GM18526 (cell line): ENCODE measurements around the gene EFEMP1.

ENCODE experiments used
- POLR2A ChIP-seq: IDR thresholded peaks from 3 replicates; pipeline ENCODE4 v1.6.1; 2011; ENCODE audit not compliant: insufficient read length; ENCODE audit errors: extremely low read depth

EFEMP1 gene

DNA sequence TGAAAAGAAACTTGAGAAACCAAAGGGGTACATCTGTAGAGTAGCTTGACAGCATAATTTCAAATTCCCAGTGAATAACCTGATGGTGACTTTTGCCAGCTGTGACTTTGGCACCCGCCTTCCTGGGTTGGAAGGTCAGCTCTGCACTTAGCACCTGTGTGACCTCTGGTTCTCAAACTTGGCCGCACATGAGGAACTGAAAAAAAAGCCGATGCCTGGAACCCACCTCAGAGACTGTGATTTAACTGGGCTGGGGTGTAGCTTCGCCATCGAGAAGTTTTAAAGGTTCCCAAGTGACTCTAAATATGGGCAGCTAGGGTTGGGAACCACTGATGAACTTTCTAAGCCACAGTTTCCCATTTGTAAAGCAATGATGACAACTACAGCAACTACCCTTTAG, 6.5 kb downstream of the EFEMP1 start:
- no peak for TF ChIP-seq POLR2A

DNA sequence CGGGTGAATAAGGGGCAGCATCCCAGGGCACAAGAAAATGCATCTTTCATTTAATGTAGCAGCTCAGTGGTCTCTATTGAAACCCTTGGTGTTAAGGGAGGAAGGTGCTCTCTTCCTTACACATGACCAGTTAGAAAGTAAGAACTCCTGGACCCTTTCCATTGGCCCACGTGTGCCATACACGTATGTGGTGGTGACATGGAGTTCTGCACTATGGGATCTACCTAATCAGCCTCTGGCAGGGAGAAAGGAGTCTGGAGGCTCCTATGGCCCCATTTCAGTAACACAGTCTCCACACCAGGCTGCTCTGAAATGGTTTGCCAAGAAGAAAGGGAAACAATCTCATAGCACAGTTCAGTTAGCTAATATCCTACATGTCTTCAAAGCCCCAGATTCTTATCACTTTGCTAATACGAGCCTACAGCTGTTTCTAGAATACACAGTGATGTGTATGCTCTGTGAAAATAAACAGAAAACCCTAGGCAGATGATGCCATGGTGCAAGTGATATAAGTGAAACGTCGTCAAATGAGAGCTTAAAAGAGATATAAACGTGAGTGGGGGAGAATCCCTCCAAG, 7.0 kb downstream of the EFEMP1 start:
- no peak for TF ChIP-seq POLR2A

DNA sequence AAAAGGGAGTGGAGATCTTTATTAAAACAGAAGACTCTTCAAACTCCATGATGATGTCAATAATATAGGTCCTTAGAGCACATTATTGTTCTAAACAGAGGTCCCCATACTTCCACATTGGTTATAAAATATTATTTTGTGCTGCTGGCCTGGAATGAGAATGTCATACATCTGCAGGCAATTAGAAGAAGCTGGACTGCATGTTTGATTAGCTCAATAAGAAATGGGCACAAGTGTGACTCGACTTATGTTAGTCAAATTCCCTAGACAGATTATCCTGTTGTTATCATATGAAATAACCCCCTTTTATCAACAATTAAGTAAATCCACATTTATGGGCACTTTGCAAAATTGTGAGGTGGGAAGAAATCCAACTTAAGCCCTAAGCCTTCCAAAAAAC, 8.8 kb downstream of the EFEMP1 start:
- TF ChIP-seq POLR2A: no peak

DNA sequence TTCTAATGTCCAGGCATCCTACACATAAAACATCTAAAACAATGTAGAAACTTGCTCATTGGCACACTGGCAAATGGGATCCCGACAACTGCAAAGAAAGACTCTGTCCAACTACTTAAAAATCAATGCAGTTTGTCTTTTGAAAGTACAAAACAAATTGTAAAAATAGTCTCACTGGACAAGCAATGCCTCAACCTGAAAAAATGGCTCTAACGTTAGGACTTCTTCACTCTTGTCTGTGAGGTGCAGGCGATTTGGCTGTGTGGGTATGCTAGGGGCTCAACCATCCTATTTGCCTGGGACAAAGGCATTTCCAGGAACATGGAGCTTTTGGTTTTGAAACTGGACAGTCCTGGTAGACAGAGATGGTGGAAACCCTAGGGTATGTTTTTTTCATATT, 10.7 kb downstream of the EFEMP1 start:
- no peak for TF ChIP-seq POLR2A

DNA sequence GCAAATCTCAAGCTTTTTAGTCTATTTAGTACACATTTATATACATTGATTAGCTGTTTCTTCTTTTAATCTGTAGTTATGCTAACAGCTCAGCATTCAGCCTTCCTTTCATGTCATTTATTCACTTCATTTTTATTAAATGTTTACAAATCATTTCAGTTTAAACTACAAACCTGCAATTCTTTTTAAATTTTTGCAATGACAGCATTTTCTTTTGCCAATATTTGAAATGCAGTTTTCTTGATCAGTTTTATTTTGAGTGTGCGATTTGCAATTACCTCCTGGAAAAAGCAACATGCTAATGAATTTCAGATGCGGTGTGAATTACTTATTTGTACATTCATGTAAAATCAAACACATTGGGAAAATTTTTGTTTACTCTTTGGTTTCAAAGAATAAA, 13.5 kb downstream of the EFEMP1 start:
- TF ChIP-seq POLR2A: no peak

DNA sequence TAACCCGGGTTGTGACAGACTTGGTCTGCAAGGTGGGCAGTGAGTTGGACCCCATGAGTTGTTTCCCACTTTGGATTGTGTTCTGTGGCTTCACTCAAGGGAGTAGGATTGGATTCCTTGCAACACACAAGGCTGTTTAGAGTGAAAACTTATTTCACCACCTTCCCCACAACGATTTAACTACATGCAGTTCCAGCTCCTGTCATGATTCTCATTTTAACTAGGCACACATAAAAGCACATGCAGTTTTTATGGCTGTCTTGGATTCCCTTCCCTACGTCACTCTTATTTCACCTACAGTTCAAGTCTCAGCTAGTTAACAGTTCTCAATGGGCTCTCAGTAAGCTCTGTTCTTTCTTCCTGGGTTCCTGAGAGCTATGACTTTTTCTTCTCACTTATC, 15.9 kb downstream of the EFEMP1 start:
- TF ChIP-seq POLR2A: no peak

DNA sequence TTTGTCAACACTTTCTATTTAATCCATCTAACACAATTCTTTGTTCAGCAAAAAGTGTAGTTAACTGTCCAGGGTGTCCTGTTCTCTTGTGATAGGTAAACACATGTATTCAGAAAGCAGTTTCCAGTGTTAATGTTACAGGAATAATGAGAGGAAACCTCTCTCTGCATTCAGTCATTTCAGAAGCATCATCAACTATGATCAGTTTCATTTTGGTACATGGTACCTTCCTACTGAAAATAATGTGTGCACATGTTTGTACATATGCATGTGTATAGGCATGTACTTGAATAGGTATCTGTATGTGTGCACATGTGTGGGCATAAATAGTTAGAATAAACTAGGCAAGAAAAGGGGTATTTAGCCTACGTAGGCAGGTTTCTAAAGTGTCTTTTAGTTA, 16.6 kb downstream of the EFEMP1 start:
- TF ChIP-seq POLR2A: no peak

DNA sequence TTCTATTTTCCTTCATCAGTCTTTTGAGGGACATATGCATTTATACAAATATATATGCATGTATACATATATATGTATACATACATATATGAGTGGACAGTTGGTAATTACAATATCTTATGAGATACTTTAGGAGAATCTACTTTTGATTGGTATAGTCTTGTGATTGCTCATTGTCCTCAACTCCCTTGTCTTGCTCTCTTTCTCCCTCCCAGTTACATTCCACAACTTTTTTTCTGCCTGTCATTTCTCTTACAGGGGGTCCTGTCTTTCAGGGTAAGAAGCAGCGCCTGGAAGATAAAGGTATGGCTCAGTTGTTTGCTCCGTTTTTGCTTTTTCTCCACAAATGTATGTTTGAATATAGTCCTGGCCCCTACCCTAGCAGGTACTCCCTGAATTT, 19.9 kb downstream of the EFEMP1 start:
- no peak for TF ChIP-seq POLR2A

DNA sequence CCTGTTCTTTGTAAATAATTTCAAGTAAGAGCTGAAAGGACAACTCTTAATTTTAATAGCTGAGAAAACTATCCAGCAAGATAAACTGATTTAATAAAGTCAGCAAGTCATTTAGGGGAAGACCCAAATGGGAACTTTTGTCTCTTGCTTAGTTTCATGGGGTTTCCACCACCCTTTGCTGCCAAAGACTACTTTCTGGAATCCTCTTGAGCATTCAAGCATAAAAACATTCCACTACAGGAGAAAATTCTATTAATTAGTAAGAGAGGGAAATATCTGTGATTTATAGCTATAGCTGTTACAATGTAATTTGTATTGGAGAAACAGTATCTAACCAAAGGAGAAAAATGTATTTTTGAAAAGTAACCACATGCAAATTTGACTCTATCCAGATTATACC, 20.6 kb downstream of the EFEMP1 start:
- TF ChIP-seq POLR2A: no peak

DNA sequence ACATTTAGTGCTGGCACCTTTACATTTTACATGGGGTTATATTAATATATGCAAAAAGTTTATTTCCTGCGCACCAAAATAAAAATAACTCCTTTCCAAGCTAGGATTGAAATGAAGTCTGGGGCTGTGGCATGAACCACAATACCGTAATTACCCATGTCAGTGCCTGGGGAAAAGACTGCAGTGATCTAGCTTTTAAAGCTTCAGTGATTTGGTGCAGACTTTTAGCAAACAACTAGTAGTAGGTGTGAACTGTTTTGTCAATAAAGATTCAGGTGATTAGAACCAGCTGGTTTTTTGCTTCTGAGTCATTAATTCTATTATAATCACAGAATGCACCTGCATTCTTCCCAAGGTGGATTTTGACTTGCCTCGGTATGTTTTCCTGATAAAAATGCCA, 21.2 kb downstream of the EFEMP1 start:
- no peak for TF ChIP-seq POLR2A

DNA sequence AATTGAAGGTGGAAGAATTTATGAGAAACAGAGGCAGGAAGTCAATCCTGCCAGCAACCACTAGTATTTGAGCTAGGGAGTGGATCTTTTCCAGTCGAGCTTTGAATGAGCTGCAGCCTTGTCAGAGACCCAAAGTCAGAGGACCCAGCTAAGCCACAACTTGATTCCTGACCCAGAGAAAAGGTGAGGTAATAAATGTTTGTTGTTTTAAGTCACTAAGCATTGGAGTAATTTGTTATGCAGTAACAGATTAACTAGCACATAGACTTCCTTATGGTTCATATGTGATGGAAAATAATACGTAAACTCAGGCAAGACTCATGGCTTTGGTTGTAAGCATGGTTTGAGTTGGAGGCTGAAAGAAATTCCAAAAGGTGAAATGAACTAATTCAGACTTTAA, 21.6 kb downstream of the EFEMP1 start:
- TF ChIP-seq POLR2A: no peak

DNA sequence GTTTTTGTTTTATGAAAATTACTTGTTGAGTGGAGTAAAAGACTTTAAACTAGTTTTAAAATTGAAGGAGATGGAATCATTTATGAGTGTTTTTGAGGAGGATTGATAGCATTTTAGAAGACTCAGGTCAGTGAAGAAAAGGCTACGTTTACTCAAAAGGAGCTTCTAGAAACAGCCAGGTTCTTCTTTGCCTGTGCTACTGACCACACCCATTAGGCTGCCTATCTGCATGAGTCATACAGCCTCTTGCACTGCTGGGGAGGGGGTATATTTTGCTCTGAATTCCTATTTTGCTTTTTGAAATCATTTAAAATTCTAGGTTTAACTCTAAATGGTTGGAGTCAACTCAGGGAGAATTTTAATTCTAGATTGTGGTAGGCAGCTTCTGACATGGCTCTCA, 22.3 kb downstream of the EFEMP1 start:
- no peak for TF ChIP-seq POLR2A

DNA sequence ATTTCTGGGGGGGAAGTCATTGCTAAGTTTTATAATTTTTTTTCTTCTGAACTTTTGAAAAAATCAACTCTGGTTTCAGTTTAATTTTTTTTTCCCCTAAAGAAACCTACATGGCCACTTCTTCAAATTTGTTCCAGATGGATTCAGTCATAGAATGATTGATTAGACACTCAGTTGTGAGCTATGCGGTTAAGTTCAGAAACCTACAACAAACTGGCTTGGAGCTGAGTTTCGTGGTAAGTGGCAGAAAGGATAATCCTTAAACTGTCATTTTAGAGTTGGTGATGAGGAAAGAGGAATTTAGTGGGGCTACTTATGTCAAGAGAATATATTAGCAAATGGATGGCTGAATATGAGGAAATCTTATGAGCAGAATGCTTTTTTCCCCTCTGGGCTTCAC, 23.7 kb downstream of the EFEMP1 start:
- TF ChIP-seq POLR2A: no peak

DNA sequence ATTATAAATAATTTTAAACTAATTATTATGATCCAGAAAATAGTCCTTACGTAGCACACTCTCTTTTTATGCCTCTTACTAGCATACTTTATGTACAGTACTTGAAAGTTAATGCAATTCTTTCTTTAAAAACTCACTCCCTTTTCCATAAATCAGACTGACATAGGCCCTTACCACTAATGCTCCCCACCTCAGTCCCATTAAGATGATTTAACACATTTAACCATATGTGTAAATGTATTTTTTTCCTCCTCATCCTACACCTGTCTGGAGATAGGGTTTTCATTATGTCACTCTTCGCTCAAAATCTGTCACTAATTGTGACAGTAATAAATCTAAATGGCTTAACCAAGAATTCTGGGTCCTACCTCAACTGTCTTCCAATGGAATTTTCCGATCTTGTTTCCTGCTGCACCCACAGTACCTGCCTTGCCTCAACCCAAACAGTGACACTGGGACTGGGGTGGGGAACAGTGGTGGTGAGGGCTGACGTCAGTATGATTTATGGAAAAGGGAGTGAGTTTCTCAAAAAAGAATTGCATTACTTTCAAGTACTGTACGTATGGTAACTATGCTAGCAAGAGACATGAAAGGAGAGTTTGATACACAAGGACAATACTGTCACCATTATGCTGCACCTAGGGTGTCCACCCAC, 25.1 kb downstream of the EFEMP1 start:
- TF ChIP-seq POLR2A: no peak

DNA sequence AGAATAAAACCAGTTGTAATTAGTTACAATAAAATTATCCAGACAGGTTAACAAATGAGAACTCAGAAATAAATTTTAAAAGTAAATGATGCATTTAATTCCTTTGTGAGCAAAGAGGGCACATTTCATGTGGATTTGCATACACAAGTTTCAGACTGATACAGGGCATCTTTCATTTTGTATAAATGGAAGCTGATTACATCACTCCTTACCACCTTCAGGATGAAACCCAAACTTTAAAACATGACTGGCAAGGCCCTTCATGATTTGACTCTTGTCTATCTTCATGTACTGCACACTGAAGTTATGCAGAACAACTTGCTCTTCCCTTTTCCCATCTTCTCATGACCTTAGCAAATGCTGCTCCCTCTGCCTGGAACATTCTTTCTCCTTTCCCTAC, 26.9 kb downstream of the EFEMP1 start:
- no peak for TF ChIP-seq POLR2A

DNA sequence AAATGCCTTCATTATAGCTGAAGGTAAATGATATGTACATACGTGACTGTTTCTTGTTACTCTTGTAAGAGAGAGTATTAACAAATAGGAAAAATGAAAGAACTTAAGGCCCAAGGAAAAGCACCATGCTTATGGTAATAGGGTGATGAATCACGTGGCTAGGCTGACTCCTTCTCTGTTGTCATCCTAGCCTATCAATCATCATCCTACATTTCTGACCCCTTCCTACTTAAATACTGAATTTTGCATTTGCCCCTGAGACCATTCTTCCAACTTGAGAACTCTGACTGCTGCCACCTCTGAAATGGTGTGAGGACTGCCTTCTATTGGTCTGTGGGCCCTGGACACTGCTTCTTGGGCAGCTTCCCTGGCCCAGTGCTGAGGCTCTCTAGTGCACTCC, 28.9 kb downstream of the EFEMP1 start:
- TF ChIP-seq POLR2A: no peak

DNA sequence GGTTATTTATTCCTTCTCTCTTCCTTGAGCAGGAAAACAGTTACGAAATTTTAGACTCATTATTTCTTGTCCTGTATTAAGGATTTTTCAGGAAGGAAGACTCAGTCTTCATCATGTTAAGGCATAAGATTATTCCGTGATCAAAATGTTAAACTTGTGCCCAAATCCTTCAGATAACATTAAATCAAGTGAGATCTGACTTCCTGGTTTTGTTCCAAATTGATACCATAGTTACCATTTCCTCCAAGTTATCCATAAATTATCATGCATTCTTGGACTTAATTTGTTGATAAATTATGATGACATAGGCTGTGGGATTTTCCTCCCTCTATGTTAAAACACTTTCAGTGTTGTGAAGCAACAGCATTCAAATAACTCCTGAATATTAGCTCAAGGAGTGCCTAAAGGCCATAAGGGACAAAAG, 31.9 kb downstream of the EFEMP1 start:
- TF ChIP-seq POLR2A: no peak
